NCI-H524 treated with DMSO at 0.1 percent for 48 hours (cell line): Measurements from ENCODE around the gene LUZP2.
"Not testable (repeated sequence)": the region's sequence is repeated elsewhere in the genome, so short reads cannot be mapped to it uniquely, and the experiment has no call there.

ENCODE experiments used
- DNase-seq: peaks from one replicate; lab custom pipeline; 2025; lab: John Stamatoyannopoulos, UW

Gene LUZP2

GRCh38 chr11:24900960-24901549 is 404.2 kb downstream of the LUZP2 start:
- no peak for DNase-seq

- DNase-seq = no peak
Observed at GRCh38 chr11:24903555-24903954, 406.7 kb downstream of the LUZP2 start.

DNA sequence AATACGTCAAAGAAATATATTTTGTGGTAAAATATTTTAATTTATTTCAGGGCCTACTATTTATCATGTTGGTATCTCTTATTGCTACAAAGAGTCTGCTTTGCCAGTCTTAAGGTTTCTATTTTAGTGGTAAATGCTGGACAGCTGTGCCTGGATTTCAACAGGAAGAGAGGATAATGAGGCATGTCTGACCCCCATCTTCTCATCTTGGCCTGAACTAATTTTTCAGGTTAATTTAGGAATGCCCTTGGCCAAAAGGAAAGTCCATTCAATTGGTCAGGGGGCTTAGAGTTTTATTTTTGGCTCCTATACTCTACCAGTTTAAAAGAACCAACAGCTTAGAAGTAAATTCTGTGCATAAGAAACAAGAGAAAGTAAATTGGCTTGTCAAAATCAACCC is 428.2 kb downstream of the LUZP2 start:
- DNase-seq = no peak

DNA sequence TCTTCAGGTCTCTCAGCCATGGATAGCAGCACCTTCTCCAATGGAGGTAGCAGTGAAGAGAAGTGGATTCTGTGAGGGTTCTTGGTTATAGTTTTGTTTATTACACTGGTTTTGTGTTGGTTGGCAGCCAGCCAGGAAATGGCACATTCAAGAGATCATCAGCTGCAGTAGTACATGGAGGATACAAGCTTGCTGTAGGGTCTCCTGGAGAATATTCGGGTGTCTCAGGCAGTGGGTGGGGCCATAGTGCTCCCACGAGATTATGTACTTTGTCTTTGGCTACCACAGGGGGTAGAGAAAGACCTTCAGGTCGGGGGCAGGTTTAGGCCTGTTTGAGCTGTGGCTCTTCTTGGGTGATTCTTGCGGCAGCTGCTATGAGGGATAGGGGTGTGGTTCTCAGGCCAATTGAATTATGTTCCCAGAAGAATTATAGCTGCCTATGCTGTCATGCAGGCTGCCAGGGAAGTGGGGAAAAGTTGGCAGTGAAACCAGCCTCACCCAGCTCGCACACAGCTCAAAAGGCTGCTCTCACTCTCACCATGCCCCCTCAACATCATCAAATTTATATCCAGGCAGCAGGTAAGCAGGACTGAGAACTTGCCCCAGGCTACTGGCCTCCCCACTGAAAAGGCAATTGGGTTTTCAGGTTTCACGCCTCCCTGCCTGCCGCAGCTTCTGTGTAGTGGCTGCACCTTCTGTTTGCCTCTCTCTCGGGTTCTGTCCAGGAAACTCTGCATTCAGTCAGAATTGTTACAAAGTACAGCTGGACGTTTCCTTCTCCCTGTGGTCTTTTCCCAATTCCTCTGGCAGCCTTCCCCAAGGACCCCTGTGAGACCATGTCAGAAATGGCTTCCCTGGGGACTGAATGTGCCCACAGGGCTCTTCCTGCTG is 435.5 kb downstream of the LUZP2 start:
- DNase-seq = no peak

DNA sequence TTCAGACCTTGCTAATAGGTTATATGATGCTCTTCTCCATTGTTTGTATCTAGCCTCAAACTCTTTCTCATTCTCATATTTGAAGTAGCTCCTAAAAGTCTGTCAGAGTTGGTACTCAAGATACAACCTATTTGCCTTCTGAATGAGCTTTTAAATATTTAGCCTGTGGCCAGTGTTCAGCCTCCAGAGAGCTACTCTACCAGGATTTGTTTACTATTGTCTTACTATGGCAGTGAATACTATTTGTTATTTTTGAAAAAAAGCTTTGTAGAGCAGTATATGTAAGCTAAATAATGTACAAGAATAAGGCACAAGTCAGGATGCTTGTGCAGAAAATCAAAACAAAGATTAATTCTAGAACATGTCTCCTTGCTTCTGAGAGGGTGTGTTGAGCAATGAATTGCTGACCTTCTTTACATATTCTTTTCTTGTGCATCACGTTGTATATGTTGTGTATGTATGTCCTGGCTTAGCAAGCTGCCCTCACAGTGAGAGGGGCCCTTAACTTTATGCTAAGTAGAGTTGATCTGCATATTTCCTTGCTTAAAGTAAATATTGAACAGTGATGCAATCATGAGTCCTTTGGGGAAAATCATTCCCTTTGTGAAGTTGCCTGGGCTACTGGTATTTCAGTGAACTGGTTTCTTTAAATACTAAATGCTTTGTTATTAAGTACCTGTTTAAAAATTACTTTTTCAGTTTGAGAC is 438.0 kb downstream of the LUZP2 start:
- DNase-seq = no peak

- no peak for DNase-seq
Observed at GRCh38 chr11:24944891-24945290, 448.0 kb downstream of the LUZP2 start.

DNA sequence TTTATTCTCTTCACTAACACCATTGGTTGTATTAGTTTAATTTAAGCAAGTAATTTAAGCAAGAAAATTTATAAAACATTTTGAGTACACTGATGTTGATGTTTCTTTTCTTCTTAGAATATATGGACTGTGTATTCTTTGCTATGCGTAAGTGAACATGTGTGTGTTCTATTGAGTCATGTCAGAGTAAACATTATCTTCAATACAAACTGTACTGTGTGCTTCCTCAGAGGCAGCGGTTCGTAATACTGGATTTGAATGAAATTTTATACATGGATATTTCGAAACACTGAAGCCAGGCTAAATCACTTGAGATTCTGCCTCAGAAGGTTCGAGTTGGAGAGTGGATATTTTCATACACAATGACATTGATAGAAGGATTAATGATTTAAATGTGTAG is 452.6 kb downstream of the LUZP2 start:
- no peak for DNase-seq

DNA sequence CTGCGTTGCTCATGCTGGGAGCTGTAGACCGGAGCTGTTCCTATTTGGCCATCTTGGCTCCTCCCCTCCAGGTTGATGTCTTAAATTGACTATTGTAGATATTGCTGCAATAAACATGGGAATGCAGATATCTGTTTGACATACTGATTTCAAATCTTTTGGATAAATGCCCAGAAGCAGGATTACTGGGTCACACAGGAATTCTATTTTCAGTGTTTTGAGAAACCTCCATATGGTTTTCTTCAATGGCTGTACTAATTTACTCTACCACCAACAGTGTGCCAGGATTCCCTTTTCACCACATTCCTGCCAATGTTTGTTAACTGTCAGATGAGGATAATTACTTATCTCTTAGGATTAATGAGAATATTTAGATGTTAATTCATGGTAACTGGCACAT is 467.0 kb downstream of the LUZP2 start:
- DNase-seq = no peak

DNA sequence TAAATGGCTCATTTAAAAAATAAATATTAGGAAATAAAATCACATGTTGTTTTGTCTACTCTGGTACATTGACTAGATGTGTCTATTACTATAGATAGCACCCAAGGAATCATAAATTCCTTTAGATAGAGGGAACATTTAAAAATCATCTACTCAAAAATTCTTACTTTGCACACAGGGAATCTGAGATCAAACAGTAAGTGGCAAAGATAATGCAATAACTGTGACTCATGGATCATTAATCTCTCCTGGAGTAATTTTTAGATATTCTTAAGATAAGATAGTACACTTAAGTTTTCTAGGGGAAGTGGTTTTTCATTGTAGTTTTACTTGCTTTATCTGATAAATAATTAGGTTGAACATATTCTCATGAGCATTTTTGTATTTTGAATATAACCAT is 468.9 kb downstream of the LUZP2 start:
- DNase-seq = no peak

DNA sequence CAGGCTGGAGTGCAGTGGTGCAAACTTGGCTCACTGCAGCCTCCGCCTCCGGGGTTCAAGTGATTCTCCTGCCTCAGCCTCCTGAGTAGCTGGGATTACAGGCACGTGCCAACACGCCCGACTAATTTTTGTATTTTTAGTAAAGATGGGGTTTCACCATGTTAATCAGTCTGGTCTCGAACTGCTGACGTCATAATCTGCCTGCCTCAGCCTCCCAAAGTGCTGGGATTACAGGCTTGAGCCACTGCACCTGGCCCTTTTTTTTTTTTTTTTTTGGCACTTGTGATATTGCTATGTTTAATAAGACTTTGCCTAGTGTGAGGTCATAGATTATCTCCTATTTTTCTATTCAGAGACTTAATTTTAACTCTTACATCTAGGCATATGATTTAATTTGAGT is 497.1 kb downstream of the LUZP2 start:
- not testable (repeated sequence) for DNase-seq

DNA sequence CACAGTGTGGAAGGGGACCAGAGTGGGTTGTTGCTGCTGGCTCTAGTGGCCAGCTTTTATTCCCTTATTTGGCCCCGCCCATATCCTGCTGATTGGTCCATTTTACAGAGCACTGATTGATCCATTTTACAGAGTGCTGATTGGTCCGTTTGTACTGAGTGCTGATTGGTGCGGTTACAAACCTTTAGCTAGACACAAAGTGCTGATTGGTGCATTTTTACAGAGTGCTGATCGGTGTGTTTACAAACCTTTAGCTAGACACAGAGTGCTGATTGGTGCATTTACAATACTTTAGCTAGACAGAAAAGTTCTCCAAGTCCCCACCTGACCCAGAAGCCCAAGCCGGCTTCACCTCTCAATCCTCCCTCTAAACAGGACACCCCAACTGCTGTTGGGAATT is 503.1 kb downstream of the LUZP2 start:
- DNase-seq = not testable (repeated sequence)

- no peak for DNase-seq
Observed at GRCh38 chr11:25037431-25037830, 540.6 kb downstream of the LUZP2 start.

DNA sequence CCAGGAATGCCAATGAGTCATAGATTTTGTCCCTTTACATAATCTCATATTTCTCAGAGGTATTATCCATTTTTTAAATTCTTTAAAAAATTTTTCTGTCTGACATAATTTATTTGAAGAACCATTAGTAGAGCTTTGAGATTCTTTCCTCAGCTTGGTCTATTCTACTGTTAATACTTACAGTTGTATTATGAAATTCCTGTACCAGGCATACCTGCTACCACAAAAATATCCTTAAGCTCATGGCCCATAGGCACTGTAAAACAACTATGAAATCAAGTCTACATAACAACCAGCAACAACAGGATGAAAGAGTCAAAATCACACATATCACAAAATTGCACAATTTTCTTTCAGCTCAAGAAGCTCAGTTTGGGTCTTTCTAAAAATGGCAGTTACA is 541.3 kb downstream of the LUZP2 start:
- no peak for DNase-seq

GRCh38 chr11:25039165-25039564 is 542.3 kb downstream of the LUZP2 start:
- DNase-seq = no peak

DNA sequence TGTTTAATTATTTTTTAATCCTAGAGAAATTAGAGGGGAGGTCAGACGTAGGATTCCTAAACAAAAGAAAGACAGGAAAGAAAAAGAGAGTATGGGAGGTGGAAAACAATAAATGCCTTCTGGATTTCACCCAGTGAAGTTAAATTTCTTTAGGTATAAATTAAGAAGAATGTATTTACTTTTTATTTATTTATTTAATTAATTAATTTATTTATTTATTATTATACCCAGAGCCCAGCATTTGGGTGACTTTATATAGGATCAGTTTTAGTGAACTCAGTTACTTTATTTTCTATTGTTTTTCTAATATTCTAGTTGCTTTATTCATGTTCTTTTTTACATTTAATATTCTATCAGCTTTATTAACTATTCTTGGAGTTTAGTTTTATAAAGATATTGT is 551.8 kb downstream of the LUZP2 start:
- no peak for DNase-seq

- no peak for DNase-seq
Observed at GRCh38 chr11:25052844-25053243, 556.0 kb downstream of the LUZP2 start.

DNA sequence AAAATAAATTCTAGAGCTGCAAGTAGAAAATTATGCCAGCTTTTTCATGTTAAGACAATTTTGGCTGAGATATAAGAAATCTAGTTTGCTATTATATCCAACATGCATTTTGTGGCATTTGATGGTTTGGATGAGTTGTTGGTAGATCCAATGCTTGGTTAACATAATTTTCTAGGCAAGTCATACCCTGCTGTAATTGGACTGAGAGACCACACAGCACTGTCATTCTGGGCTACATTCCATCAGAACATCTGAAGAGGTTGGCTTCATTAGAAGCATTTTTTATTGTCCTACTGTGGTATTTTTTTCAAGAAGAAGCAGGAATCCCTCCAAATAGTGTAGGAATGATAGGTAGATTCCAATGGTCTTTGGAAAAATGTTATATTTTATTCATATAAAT is 561.0 kb downstream of the LUZP2 start:
- no peak for DNase-seq

DNA sequence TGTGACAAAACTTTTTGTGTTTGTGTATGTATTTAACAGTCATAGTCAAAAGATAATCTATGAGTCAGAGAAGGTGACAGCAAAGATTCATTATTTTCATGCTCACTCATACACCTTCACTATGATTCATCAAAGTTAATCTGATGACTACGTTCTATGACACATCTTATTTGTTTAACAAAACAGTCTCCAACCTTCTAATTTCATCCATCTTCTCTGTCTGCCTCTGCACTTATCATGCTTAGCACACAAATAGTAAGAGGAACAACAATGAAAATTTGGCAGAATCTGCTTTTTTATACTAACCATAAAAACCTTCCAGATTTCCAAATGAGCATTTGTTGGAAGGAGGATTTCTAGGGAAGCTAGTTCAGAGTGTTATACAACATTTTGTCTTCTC is 568.9 kb downstream of the LUZP2 start:
- DNase-seq = no peak

GRCh38 chr11:25066706-25067105 is 569.9 kb downstream of the LUZP2 start:
- DNase-seq = no peak

DNA sequence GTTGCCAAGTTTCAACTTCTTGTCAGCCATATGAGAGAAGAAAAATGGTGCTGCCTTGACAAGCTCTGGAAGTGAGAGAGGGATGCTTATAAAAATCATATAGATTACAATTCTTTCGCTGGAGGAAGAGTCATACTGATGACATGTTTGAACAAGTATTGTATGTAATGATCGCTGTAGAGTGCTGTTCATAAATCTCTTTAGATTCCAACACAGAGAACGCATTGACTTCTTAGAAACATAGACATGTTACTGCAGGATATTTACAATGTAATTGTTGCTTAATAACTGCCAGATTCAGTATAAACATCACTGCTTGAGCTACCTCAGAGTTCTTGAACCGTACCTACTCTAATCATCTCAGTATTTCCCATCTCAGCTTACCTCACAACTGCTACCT is 571.6 kb downstream of the LUZP2 start:
- no peak for DNase-seq

DNA sequence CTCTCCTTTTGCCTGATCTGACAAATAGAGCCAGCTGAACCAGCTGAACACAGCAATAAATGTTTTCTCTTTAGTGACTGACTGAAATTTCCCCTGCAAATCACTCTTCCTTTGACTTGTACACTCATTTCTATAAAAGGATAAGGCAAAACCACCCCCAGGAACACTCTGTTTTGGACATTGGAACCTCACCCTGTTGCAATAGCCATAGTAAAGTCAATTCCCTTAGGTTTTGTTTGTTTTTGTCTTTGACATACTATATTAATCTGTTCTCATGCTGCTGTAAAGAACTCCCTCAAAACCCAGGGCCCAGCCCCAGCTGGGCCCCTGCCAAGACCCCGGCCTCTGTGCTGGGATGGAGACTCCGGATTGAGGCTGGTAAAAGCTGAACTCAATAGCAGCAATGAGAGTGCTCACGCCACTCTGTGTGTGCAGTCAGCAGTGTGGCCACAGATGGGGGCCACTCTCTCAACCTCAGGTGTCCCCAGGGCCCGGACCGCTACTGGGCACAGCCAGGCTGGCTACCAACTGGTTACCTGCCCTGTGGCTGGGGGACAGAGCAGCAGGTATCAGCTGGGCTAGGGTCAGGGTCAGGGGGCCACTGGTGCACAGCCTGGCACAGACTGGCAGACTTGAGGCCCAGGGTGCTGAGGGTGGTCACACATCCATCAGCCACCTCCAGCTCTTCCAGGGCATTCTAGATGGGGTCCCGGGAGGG is 597.4 kb downstream of the LUZP2 start:
- no peak for DNase-seq

DNA sequence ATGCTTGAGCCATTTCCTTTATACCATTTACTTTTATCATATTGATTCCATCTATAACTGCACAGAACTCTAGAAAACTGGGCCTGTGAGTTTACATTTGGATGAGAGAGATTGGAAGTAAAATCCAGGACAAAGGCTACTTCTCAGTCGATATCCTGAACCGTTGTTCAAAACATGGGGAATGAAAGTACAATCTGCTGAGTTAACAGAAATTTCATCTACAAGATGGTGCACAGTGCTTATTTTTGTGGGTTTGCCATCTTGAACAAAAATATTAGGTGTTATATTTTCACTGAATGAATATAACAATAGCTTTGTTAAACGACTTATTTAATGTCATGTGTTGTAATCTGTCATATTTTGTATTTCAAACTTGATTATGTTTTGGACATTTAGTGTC is 622.6 kb downstream of the LUZP2 start:
- DNase-seq = no peak
